Left lung (tissue), 10 donors: ENCODE data around the gene RSL1D1. TPM values are rescaled to one million over a fixed set of nuclear protein-coding genes. Genes with fewer than 3 reads are reported as not detected.

Experiments used
- ATAC-seq: fragments of 200-7000 bp; cut with Tn5 transposase; one replicate; pipeline ENCODE4 v1.9.1; 2020; ENCODE audit warnings: moderate library complexity
- DNase-seq, 4 donors: peaks; one replicate each; pipeline ENCODE4 v3.0.0-alpha.2; 2013 to 2020
- H3K27ac ChIP-seq, 2 donors: fragments of 200-600 bp; sonication (generic) in 1 of 2; one replicate each; pipeline versions ENCODE4 v1.5.0 to v1.8.0; 2020 to 2021
- H3K27me3 ChIP-seq, 2 donors: fragments of 200-600 bp; sonication (generic) in 1 of 2; one replicate each; pipeline versions ENCODE4 v1.5.0 to v1.8.0; 2020 to 2021
- H3K36me3 ChIP-seq, 2 donors: fragments of 200-600 bp; sonication (generic) in 1 of 2; one replicate each; pipeline versions ENCODE4 v1.5.0 to v1.8.0; 2020 to 2021
- H3K4me1 ChIP-seq, 2 donors: fragments of 200-600 bp; one replicate each; pipeline ENCODE4 v1.8.0; 2021
- H3K4me3 ChIP-seq, 2 donors: fragments of 200-600 bp; sonication (generic) in 1 of 2; one replicate each; pipeline versions ENCODE4 v1.5.0 to v1.8.0; 2020 to 2021; ENCODE audit warnings: mild to moderate bottlenecking in 1 of 2
- H3K9me3 ChIP-seq, 2 donors: fragments of 200-600 bp; sonication (generic) in 1 of 2; one replicate each; pipeline versions ENCODE4 v1.5.0 to v1.8.0; 2020 to 2021
- CTCF ChIP-seq, 2 donors: fragments of 200-600 bp; sonication (generic) in 1 of 2; IDR thresholded peaks; one replicate each; pipeline versions ENCODE4 v1.5.0 to v1.8.0; 2021; ENCODE audit warnings: antibody characterized with exemption in 2 of 2
- intact Hi-C, 2 donors: fragments of 100-400 bp; cut with DNase I; formaldehyde crosslinking; loops; one replicate each; pipeline versions ENCODE4 v1.11.2 to v1.14.2; 2022
- polyA plus RNA-seq, 6 donors: library from polyadenylated mRNA; unstranded; fragments of 120-200 nt; gene quantifications; one replicate each; pipeline ENCODE4 v1.2.1, GENCODE V29; 2013; ENCODE audit not compliant: insufficient read length in 6 of 6
- total RNA-seq, 2 donors: library from RNA; stranded (reverse); fragmentation: NEBNext Ultra II Directional; extraction: Animal tissue kit (Norgen Biotek cat#: 25700); gene quantifications; one replicate each; pipeline ENCODE4 v1.2.1, GENCODE V29; 2021
- donor health status: DM: no; HTN: yes; CAD: no.
- donor health status: DM: no; HTN: no; CAD: no.

The RSL1D1 gene
- total and polyA plus RNA-seq, 8 donors = 88.3 to 274 (median 237) TPM

DNA sequence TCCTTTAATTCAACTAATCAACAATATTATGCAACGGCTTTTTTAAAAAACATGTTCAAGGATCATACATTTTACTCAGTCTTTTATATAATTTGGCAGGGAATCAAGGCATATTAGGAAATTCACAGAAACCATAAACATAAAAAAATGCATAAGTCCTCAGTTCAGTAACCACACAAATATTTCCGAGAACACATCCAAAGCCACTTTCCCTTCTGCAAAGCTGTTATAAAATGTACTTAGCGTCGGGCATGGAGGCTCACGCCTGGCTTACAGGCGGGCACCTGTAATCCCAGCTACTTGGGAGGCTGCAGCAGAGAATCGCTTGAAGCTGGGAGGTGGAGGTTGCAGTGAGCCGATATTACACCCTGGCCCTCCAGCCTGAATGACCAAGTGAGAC, 44.6 kb downstream of the RSL1D1 start:
- ATAC-seq (peak; percentile 18), DNase-seq (peak in 1 of 4 donors; percentile 29)
- no peak overlapping the region for H3K27ac ChIP-seq
- no peak for TF ChIP-seq CTCF (IDR thresholded peaks at IDR 0.05)
- H3K9me3 ChIP-seq = no peaks in the 10 kb centered on the region
- intact Hi-C loops = no loop called here
- H3K4me1 ChIP-seq = peaks cover 0 to 11% of the 10 kb centered on the region in 2 donors
- no peaks in the 10 kb centered on the region for H3K27me3 ChIP-seq
- H3K4me3 ChIP-seq = no peak overlapping the region
- H3K36me3 ChIP-seq = no peaks in the 10 kb centered on the region

- intact Hi-C loops = no loop called here
- Histone ChIP-seq H3K4me1 (peaks cover 0 to 18% of the 10 kb centered on the region in 2 donors), H3K9me3 (no peaks in the 10 kb centered on the region), H3K4me3 (no peak overlapping the region), H3K27ac (no peak overlapping the region), H3K36me3 (no peaks in the 10 kb centered on the region), H3K27me3 (no peaks in the 10 kb centered on the region)
- ATAC-seq (no peak), DNase-seq (no peak)
- TF ChIP-seq CTCF (IDR thresholded peaks at IDR 0.05) = no peak
Observed at GRCh38 chr16:11805556-11805955, 45.8 kb downstream of the RSL1D1 start.

GRCh38 chr16:11801481-11802021, 49.8 kb downstream of the RSL1D1 start:
- no peak overlapping the region for H3K27ac ChIP-seq
- no peak for TF ChIP-seq CTCF (IDR thresholded peaks at IDR 0.05)
- DNase-seq (no peak), ATAC-seq (peak; percentile 2)
- no peaks in the 10 kb centered on the region for H3K27me3 ChIP-seq
- H3K9me3 ChIP-seq = no peaks in the 10 kb centered on the region
- H3K4me3 ChIP-seq = no peak overlapping the region
- intact Hi-C loops = no loop called here
- H3K4me1 ChIP-seq = peaks cover 6 to 38% of the 10 kb centered on the region in 2 donors
- H3K36me3 ChIP-seq = no peaks in the 10 kb centered on the region

DNA sequence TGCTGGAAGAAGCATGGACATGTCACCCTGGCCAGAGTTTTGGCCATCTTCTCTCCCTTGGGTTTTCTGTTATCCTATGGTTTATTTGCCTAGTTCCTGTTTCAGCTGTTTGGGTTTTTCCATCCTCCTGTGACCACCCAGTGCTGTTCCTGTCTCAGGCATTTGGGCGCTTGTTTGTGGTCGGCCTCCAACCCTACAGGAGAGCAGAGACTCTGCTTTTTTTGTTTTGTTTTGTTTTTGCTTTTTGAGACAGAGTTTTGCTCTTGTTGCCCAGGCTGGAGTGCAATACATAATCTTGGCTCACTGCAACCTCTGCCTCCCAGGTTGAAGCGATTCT, 51.0 kb downstream of the RSL1D1 start:
- no peaks in the 10 kb centered on the region for H3K36me3 ChIP-seq
- ATAC-seq (no peak), DNase-seq (no peak)
- no peak for TF ChIP-seq CTCF (IDR thresholded peaks at IDR 0.05)
- H3K4me3 ChIP-seq = peak overlapping the region in 1 of 2 donors; percentile 90
- intact Hi-C loops = no loop called here
- H3K27ac ChIP-seq = peak overlapping the region; percentile 23 to 94
- H3K4me1 ChIP-seq = peaks cover 9 to 46% of the 10 kb centered on the region in 2 donors
- H3K9me3 ChIP-seq = no peaks in the 10 kb centered on the region
- no peaks in the 10 kb centered on the region for H3K27me3 ChIP-seq

DNA sequence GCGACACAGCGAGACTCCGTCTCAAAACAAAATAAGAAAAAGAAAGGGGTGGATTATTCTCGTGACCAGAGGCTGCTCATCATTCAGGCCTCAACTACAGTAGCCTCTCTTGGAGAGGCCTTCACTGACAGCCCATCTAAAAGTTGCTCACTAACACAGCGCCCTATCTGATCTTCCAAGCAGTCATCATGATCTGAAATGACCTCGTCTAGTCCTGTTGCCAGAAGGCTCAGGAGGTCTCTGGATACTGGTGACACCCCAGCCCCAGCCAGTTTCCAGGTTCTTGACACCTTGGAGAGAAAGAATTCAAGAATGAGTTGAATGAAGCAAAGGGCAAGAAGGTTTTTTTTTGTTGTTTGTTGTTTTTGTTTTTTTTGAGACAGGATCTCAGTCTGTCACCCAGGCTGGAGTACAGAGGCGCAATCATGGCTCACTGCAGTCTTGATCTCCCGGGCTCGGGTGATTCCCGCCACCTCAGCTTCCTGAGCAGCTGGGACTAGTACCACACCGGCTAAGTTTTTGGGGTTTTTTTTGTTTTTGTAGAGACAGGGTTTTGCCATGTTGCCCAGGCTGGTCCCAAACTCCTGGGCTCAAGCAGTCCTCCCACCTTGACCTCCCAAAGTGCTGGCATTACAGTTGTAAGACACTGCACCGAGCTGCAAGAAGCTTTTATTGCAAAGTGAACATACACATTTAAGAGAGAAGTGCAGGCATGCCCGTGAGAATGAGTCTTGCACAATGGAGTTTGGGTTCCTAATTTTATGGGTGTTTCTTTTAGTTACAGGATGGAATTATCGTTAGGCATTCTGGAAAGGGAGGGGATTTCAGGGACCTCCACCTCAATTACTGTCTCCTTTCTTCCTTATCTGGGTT, 51.6 kb downstream of the RSL1D1 start:
- H3K9me3 ChIP-seq = no peaks in the 10 kb centered on the region
- H3K27me3 ChIP-seq = no peaks in the 10 kb centered on the region
- H3K4me1 ChIP-seq = peaks cover 11 to 52% of the 10 kb centered on the region in 2 donors
- peak overlapping the region; percentile 23 to 94 for H3K27ac ChIP-seq
- no peak for TF ChIP-seq CTCF (IDR thresholded peaks at IDR 0.05)
- H3K36me3 ChIP-seq = no peaks in the 10 kb centered on the region
- no peak for DNase-seq
- no peak for ATAC-seq
- peak overlapping the region in 1 of 2 donors; percentile 90 for H3K4me3 ChIP-seq
- intact Hi-C loops = no loop called here
